Spleen (tissue), 11 donors: ENCODE data around the gene CPD. TPM values are rescaled to one million over a fixed set of nuclear protein-coding genes. Genes with fewer than 3 reads are reported as not detected.

ENCODE experiments used
- DNase-seq: peaks from one replicate; pipeline ENCODE4 v3.0.0-alpha.2; 2020
- H3K27ac ChIP-seq, 8 donors: fragments of 200-600 bp; sonication (generic) in 7 of 8; 1 replicate in 4 of 8; 2 replicates in 4 of 8; pipeline versions ENCODE4 v1.5.0 to v1.8.0; 2016 to 2021; ENCODE audit warnings: inconsistent platforms in 4 of 8, mild to moderate bottlenecking in 4 of 8, moderate library complexity in 1 of 8
- H3K27me3 ChIP-seq, 7 donors: fragments of 200-600 bp; sonication (generic) in 6 of 7; replicated peaks in 1 of 7; 1 replicate in 4 of 7; 2 replicates in 3 of 7; pipeline versions ENCODE4 v1.5.0 to v1.8.0; 2016 to 2021; ENCODE audit warnings: inconsistent platforms in 3 of 7, mild to moderate bottlenecking in 1 of 7
- H3K36me3 ChIP-seq, 6 donors: fragments of 200-600 bp; sonication (generic) in 5 of 6; 1 replicate in 4 of 6; 2 replicates in 2 of 6; pipeline versions ENCODE4 v1.5.0 to v1.8.0; 2016 to 2021; ENCODE audit warnings: inconsistent platforms in 2 of 6
- H3K4me1 ChIP-seq, 6 donors: fragments of 200-600 bp; sonication (generic) in 5 of 6; 1 replicate in 3 of 6; 2 replicates in 3 of 6; pipeline versions ENCODE4 v1.5.0 to v1.8.0; 2016 to 2021; ENCODE audit warnings: inconsistent platforms in 3 of 6
- H3K4me3 ChIP-seq, 8 donors: fragments of 200-600 bp; sonication (generic) in 7 of 8; 1 replicate in 4 of 8; 2 replicates in 4 of 8; pipeline versions ENCODE4 v1.5.0 to v1.8.0; 2016 to 2021; ENCODE audit warnings: inconsistent platforms in 4 of 8, mild to moderate bottlenecking in 4 of 8, moderate library complexity in 2 of 8
- H3K9me3 ChIP-seq, 8 donors: fragments of 200-600 bp; sonication (generic) in 7 of 8; 1 replicate in 4 of 8; 2 replicates in 4 of 8; pipeline versions ENCODE4 v1.5.0 to v1.8.0; 2016 to 2021; ENCODE audit warnings: inconsistent platforms in 4 of 8
- CTCF ChIP-seq, 11 experiments: fragments of 200-600 bp in 7 of 11; fragments of 450-650 bp in 4 of 11; sonication (generic) in 4 of 11; IDR thresholded peaks in 8 of 11; conservative IDR thresholded peaks in 3 of 11; 1 replicate in 7 of 11; 2 replicates in 4 of 11; pipeline versions ENCODE4 v1.4.0 to v1.8.0; 2016 to 2021; ENCODE audit warnings: antibody characterized with exemption in 11 of 11, inconsistent platforms in 4 of 11, mild to moderate bottlenecking in 1 of 11
- POLR2A ChIP-seq, 3 donors: fragments of 450-650 bp; IDR thresholded peaks; one replicate each; pipeline ENCODE4 v1.5.1; 2017; ENCODE audit warnings: antibody characterized with exemption in 3 of 3, mild to moderate bottlenecking in 1 of 3
- POLR2AphosphoS5 ChIP-seq, 3 donors: sonication (generic); formaldehyde crosslinking; IDR thresholded peaks; one replicate each; pipeline ENCODE4 v1.5.1; 2017; ENCODE audit warnings: antibody characterized with exemption in 3 of 3
- WGBS, 5 donors: extraction: QIAGEN DNeasy Blood & Tissue Kit in 3 of 5; methylation state at CpG; one replicate each; pipeline versions ENCODE4 v1.1.5 to v1.1.7; 2013 to 2018; 5-methylcytosine and 5-hydroxymethylcytosine counted together
- intact Hi-C: fragments of 100-400 bp; cut with DNase I; formaldehyde crosslinking; loops from one replicate; pipeline ENCODE4 v1.15.0; 2023; ENCODE audit warnings: low total_unique reads
- polyA plus RNA-seq, 3 donors: library from polyadenylated mRNA; stranded (reverse); fragments of 200-250 nt; gene quantifications; one replicate each; pipeline ENCODE4 v1.2.1, GENCODE V29; 2013
- small RNA-seq, 4 donors: library from RNA; depleted of rRNA; stranded (forward); fragments of <200 nt; gene quantifications; one replicate each; pipeline ENCODE3, GENCODE V24; 2016
- total RNA-seq, 7 donors: library from RNA; depleted of rRNA in 3 of 7; stranded (reverse); fragments of >200 nt in 3 of 7; fragmentation: NEBNext Ultra II Directional in 4 of 7; extraction: Animal tissue kit (Norgen Biotek cat#: 25700) in 4 of 7; gene quantifications; one replicate each; pipeline versions ENCODE4 v1.1.0 to v1.2.1, GENCODE V29; 2016 to 2021
- donor health status: healthy with polysubstance abuse.
- donor health status: DM: no; HTN: no; CAD: no; lungs with moderate emphysema.
- donor health status: DM: no; HTN: no; CAD: no.
- donor health status: Bipolar disorder and iron deficiency.
- donor health status: healthy.
- donor health status: DM: no; HTN: no; CAD: no.
- donor health status: DM: yes; HTN: yes; CAD: no.

Gene CPD
- total and polyA plus RNA-seq, 10 donors: 1.6 to 83.8 (median 39.6) TPM

- Histone ChIP-seq H3K27me3 (no peaks in the 10 kb centered on the region), H3K4me1 (peaks cover 0 to 14% (median 3%) of the 10 kb centered on the region in 6 donors), H3K4me3 (no peak overlapping the region), H3K27ac (peak overlapping the region in 7 of 8 donors; percentile 7 to 56 (median 28)), H3K36me3 (peaks cover 0 to 100% (median 37%) of the 10 kb centered on the region in 6 donors), H3K9me3 (no peaks in the 10 kb centered on the region)
- no peak for DNase-seq
- 75 to 91% (median 84%) methylated on average over 5 of the region's 5 CpGs for WGBS, 5 donors
- TF ChIP-seq CTCF (IDR thresholded peaks at IDR 0.05 in 8 of 11, conservative IDR thresholded peaks at IDR 0.05 in 3 of 11) (no peak), POLR2AphosphoS5 (IDR thresholded peaks at IDR 0.05) (no peak), POLR2A (IDR thresholded peaks at IDR 0.05) (no peak)
- intact Hi-C loops: no loop called here
Measured at GRCh38 chr17:30519166-30519565, 140.4 kb downstream of the CPD start.

Small RNA genes within 50 kb of the gene (small RNA-seq; reads per million reads assigned to genes)
- gene RF00019 (0 reads per million in 4 donors), gene RNU6-990P (0 reads per million in 4 donors)

Other genes with a start within 250 kb of the CPD start
- gene SLC6A4, start 143.2 kb upstream of the CPD start, total RNA-seq: under 1 TPM in 4 of 7 donors, not detected in 3; 0.15 to 0.34 (median 0.28) TPM
- under 1 TPM; under 0.01 to 0.09 (median 0.02) TPM for gene SLC6A4, start 143.2 kb upstream of the CPD start, polyA plus RNA-seq
- 10 to 100 TPM; 26.2 to 35.5 (median 30.5) TPM for gene BLMH, start 87.0 kb upstream of the CPD start, total RNA-seq
- 10 to 100 TPM; 15.6 to 18.2 (median 16.1) TPM for gene BLMH, start 87.0 kb upstream of the CPD start, polyA plus RNA-seq
- not detected for gene TMIGD1, start 44.9 kb upstream of the CPD start, total RNA-seq
- not detected for gene TMIGD1, start 44.9 kb upstream of the CPD start, polyA plus RNA-seq
- 10 to 100 TPM; 38.7 to 56.6 (median 49.6) TPM for gene GOSR1, start 98.5 kb downstream of the CPD start, total RNA-seq
- 10 to 100 TPM; 10.8 to 12.6 (median 11.0) TPM for gene GOSR1, start 98.5 kb downstream of the CPD start, polyA plus RNA-seq